Islet precursor cell (in vitro differentiated cells): ENCODE data around the gene SLC6A11.

Experiments
- DNase-seq: peaks from one replicate; pipeline ENCODE4 v3.0.0-alpha.2; 2018

The SLC6A11 gene

GRCh38 chr3:10816019-10816862, at the start of gene SLC6A11:
Gene SLC6A11, plus strand, starts transcription at chr3:10816228. Its CDS starts 38 bp downstream, at chr3:10816266.
- DNase-seq: peak; percentile 67

- DNase-seq: peak; percentile 27
These were observed 47.2 kb upstream of the SLC6A11 start for GRCh38 chr3:10768708-10769394.

- DNase-seq: peak; percentile 21
These were observed 45.5 kb upstream of the SLC6A11 start for GRCh38 chr3:10770547-10770946.

- DNase-seq: peak; percentile 42
These were observed 45.0 kb upstream of the SLC6A11 start for GRCh38 chr3:10770981-10771380.

GRCh38 chr3:10771486-10772270, 44.4 kb upstream of the SLC6A11 start:
- DNase-seq: peak; percentile 30

- peak; percentile 60 for DNase-seq
These were observed 43.5 kb upstream of the SLC6A11 start for GRCh38 chr3:10772271-10773161.

GRCh38 chr3:10774129-10774670, 41.8 kb upstream of the SLC6A11 start:
- DNase-seq: peak; percentile 20

GRCh38 chr3:10774825-10775224, 41.2 kb upstream of the SLC6A11 start:
- peak; percentile 18 for DNase-seq

- peak; percentile 21 for DNase-seq
These were observed 40.8 kb upstream of the SLC6A11 start for GRCh38 chr3:10775259-10775658.

GRCh38 chr3:10775828-10776227, 40.2 kb upstream of the SLC6A11 start:
- peak; percentile 37 for DNase-seq

- DNase-seq: peak; percentile 31
These were observed 38.4 kb upstream of the SLC6A11 start for GRCh38 chr3:10777627-10778026.

- DNase-seq: peak; percentile 40
These were observed 37.3 kb upstream of the SLC6A11 start for GRCh38 chr3:10778492-10779292.

- DNase-seq: peak; percentile 44
These were observed 36.7 kb upstream of the SLC6A11 start for GRCh38 chr3:10779293-10779805.

- peak; percentile 84 for DNase-seq
These were observed 35.8 kb upstream of the SLC6A11 start for GRCh38 chr3:10780243-10780642.

GRCh38 chr3:10780922-10781321, 35.1 kb upstream of the SLC6A11 start:
- DNase-seq: peak; percentile 29

- peak; percentile 7 for DNase-seq
These were observed 34.0 kb upstream of the SLC6A11 start for GRCh38 chr3:10781981-10782380.

- DNase-seq: peak; percentile 52
These were observed 32.4 kb upstream of the SLC6A11 start for GRCh38 chr3:10783360-10784351.

GRCh38 chr3:10786640-10787039, 29.4 kb upstream of the SLC6A11 start:
- DNase-seq: no peak

- DNase-seq: no peak
These were observed 27.6 kb upstream of the SLC6A11 start for GRCh38 chr3:10788451-10788850.
